Activated CD4-positive, CD25-positive, alpha-beta regulatory T cell treated with anti-CD3 and anti-CD28 coated beads, Interleukin-2, amount 50 U/mL, for 16 hours (primary cell): Measurements from ENCODE around the gene CNIH3.

Experiments
- DNase-seq: peaks from one replicate; pipeline ENCODE4 v3.0.0-alpha.2; 2020; ENCODE audit warnings: low read depth, low spot score

The CNIH3 gene

DNA sequence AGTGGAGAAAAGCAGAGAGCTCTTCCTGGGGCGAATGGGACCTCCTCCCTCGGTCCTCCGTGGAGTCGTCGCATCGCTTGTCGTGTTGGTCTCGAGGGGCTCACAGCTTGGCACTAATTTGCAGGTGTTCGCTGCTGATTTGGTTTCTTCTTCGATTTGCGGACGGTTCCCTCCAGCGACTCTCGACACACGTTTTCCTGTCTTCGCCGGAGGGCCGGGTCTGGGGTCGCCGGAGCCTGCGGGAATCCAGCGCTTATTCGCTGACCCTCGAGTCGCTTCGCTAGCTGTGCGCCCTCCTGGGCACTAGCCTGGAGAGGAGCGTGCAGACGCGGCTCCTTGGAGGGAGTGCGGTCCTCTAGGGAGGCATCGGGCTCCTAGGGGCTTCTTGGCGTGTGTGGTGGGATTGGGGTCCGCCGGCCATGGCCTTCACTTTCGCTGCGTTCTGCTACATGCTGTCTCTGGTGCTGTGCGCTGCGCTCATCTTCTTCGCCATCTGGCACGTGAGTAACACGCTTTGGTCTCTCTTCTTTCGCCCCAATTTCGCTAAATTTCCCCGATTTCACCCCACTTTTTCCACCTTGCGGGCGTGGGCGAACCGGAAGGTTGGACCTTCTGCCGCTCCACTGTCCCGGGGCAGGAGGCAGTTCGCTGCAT, 766 bp downstream of the CNIH3 start:
- DNase-seq, result no peak

DNA sequence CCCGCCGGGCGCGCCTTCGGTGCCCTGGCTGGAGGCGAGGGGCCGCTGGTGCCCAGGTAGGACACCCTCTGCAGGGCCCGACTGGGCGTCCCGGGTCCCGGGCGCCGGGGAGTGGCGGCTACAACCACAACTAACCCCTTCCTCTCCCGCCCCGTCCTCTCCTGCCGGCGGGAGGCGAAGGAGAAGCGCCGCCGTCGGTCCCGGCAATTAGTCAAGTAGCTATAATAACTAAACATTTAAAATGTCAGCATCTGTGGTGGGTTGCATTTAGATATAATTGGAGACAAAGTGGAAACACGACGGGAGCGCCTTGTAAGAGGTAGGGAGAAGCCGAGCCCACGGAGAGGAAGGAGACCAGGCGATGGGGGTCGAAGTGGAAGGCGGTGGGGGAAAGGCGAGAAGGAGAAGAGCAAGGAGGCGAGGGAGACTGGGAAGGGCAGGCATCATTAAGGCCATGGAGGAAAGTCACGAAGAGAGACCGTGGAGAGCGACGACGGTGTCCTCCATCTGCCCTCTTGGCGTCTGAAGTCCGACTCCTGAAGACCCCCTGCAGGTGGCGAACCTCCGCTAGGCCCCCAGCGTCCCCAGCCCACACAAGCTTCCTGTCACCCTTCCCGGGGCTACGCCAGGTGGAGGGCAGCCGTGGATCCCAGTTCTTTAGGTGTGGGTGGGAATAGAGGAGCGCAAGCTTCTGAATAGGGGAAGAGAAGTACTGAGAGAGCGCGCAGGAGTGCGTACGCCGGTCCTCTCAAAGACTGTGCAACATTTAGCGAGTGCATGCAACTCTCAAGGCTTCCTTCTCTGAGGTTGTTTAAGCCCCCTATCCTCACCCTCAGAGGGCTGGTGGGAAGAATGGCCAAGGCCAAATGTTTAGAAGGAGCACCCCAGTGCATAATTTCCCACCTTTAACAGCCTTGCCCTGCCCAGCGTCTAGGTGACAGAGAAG, 1.6 kb downstream of the CNIH3 start:
- no peak for DNase-seq

DNA sequence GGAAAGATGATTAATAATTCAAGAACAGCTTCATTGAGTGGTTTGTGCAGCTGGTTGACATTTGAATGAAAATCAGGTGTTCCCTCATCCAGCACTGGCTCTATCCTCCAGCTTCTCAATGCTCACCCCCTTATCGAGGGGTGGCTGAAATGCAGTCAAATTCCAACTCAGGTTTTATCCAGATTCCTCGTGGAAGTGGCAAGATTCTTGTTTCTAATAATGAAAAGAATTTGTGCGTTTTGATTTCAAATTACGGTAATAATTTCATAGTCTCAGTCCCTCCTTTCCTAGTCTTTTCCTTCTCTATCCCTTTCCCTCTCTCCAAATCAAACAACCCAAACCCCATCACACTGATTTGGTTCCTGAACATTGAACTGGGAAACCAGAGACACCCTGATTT, 3.1 kb downstream of the CNIH3 start:
- no peak for DNase-seq

DNA sequence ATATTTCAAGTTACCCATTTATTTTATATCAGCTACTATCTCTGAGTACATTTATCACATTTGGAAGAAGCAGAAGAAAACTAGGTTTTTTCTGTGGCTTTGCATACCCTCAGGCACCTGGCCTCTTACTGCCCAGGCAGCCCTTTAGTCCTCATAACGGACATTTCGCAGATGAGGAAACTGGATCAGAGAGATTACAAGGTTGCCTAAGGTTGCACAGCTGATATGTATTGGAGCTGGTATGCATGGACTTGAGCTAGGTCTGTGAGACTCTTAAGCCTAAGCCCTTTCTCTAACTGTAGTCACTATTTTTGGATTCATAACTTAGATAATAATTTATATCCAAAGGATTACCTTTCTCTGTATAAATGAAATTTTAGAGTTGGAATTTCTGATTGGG, 4.0 kb downstream of the CNIH3 start:
- DNase-seq, result no peak

DNA sequence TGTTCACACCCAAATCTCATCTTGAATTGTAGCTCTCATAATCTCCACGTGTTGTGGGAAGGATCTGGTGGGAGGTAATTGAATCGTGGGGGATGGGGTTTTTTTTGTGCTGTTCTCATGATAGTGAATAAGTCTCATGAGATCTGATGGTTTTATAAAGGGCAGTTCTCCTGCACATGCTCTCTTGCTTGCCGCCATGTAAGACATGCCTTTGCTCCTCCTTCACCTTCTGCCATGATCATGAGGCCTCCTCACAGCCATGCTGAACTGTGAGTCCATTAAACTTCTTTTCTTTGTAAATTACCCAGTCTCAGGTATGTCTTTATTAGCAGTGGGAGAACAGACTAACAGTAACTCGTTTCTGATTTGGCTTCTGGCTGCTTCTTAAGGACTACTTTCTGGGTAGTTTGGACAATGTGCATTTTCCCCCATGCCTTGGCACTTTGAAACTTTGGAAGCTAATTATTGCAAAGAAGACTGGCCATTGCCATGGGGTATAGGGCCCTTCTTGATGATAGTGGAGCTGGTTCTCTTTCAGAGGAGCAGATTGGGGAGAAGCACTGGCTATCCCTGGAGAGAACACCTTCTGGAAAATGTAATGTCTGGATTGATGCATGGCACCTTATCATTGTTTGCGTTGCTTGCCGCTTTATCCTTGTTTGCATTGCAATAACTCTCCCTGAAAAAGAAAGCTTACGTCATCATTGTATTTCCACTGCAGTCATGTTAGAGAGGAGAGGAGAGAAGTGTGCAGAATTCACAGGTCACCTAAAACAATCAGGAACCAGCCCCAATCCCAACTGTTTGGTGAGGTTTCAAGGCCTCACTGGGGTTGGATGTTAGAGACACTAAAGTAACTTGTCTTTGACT, 5.9 kb downstream of the CNIH3 start:
- no peak for DNase-seq

DNA sequence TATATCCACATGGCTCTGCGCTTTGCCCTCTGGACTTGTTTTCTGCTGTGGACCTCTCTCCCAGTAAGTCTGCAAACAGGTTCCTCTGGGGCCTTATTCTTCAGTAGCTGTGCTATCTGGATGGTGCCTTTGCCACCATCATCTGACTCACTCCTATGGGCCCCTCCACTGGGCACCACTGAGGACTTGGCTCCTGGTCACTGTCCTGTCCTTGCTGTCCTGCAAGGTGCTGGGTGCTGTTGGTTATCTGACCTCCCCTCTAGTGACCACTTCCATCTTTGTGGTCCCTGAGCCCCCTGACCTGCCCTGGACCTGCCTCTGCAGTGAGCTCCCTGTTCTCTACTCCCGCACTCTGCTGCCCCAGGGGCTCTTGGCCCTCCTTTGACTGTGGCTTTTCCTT, 6.7 kb downstream of the CNIH3 start:
- no peak for DNase-seq

DNA sequence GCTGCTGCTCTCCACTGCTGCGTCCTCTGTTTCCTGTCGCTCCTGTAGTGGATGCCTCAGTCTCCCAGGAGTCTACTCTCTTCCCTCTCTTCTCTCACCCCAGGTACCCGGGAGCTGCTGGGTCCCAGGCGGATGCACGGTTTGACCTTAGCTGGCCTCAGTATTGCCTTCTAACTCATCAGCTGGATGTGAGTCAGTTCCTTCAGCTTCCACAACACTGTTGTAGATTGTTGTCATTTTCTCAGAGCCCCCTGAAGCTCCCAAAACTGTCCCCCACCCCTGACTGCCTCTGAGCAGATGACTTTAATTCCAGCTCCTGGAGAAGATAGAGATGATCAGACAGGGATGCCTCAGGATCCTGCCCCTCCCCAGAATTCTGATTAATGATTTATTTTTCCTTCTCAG, 7.2 kb downstream of the CNIH3 start:
- no peak for DNase-seq

DNA sequence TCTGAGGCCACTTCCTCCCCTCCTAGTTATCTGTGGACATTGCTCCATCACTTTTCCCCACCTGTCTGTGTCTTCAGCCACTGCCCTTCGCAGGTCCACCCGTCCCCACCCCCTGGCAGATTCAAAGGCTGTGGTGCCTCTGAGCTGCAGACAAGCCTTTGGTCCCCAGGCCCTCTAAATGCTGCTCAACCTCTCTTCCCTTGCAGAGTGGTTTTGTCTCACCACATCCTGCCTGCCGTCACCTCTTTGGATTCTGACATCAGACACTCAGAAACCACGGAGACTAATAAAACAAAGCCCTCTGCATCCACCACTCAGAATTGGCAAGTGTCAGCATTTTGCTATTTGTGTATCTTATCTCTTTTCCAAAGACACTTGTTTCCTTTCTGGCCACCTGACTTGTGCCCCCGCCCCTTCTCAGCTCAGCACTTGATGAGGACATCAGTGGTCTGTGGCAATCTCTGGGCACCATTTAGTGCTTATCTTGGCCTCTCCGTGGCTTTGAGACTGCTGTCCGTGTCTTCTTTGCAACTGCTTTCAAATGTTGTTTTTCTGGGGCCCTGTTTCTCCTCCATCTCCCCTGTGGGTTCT, 7.7 kb downstream of the CNIH3 start:
- DNase-seq, result peak; percentile 59

DNA sequence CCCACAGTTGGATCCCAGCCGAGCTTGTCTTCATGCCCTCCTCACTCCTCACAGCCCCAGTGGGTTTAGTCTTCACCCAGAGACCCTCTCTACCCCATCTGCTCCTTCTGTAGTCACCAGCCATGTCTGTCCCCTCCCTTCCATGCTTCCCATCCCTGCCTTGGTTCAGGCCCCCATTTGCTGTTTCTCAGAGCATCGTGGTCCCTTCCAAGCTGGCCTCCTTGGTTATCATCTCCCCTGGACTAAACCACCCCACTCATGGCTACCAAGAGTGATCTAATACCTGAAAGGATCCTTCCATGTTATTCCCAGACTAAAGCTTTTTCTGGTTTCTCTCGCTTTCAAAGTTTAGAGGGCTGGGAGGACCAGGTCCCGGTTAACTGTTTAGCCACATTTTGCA, 8.3 kb downstream of the CNIH3 start:
- no peak for DNase-seq

DNA sequence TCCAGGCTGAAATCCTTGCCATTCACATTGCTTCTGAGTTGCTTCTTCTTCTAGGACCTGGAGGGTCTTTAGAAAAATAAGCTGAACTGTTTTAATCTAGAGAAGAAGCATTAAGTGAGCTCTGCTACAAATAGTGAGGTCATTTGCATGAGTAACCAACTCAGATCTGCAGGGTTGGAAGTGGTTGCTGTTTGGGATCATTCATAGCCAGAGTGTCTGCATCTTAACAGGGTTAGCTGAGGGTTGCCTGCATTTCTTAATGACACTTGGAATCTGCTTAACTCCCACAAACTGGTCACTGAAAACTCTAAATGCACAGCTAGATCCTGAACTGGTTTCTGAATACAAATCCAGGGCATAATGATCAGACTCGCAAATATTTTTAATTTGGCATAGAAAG, 9.9 kb downstream of the CNIH3 start:
- no peak for DNase-seq

DNA sequence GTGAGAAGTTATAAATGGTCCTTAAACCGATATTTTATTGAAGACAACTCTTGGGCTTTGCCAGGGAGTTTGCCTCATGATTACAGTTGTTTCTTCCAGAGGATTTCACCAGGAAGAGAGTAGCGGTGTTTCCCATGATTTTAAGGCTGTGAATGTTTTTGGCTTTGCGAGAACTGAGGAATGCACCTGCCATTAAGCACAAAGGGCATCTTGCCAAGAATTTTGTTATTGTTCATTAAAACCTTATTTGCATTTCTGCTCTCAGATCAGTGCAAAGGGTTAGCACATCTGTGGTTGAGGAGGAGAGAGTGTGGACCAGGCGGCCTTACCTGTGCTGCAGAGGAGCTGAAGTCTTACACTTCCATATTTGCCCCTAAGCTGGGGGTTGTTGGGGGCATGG, 13.8 kb downstream of the CNIH3 start:
- no peak for DNase-seq

DNA sequence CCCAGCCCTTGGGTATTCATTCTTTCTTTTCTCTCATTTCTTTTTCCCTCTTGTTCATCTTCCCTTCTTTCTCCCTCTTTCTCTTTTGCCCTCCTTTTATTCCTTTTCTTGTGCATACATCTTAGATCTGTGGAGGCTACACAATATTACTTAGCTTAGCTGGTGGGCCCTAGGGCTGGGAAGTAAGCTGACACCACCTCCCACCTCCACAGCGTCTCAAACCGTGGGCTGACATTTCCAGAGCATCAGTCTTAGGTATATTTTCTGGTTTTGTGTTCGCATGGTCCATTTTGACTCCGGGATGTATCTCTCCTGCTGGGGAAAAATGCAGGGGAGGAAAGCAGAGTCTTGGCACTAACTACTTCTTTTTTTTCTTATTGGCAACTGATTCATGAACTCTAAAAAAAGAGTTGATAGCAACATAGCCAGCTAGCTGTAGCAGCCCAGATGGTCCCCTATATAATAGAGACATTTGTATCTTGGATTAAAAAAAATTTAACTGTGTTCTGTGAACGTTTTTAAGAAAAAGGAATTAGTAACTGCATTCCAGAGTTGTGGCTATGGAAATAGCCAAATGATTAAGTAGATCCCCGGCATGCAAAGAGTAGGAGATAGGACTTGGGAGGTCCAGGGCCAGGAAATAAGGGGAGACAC, 15.5 kb downstream of the CNIH3 start:
- DNase-seq, result no peak

DNA sequence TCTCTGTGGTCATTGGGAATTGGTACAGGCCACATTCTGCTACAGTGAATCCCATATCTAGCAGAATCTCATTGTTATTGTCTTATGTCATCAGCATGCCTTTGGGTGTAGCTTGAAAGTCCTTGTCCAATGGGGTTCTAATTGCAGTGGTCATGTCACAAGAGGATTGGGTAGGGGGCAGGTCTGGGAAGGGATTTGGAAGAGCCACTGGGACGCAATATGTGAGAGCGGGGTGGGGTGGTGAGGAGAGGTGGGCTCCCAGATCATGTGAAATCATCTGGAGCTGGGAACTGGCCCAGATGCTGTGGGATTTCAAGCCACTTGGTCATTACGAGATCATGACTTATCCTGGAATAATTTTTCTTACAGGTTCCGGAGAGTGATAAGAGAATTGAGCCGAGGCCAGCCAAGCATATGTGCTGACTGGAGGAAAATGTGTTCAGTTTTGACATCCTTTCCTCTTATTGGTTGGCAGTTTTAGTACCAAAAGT, 16.3 kb downstream of the CNIH3 start:
- no peak for DNase-seq

DNA sequence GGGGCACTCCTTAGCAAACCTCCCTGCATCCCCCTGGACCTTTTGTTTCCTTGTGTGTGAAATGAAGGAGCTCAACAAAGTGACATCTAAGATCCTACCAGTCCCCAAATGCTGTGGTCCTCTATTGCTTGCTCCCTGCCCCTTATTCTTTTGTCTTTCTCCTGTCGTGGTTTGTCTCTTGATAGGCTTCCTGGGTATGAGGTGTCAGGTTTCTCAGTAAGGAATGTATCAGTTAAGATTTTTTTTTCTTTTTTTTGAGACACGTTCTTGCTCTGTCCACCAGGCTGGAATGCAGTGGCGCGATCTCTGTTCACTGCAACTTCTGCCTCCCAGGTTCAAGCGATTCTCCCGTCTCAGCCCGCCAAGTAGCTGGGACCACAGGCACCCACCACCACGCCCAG, 16.8 kb downstream of the CNIH3 start:
- DNase-seq, result no peak

DNA sequence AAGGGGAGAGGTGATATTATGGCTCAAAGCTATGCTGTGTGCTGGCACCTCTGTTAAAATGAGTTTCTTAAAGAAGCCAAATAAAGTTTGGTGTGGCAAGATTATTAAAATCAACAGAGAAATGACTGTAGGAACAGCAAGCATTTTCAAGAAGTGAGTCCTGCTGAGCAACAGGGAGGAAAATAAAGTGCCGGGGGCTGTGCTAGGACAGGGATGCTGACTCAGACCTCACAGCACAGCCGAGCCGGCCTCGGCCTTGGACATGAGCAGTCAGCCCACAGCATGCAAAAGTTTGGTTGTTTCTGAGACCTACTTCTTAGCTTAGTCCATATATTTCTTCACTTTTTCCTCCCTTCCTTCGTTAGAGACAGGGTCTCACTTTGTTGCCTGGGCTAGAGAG, 19.2 kb downstream of the CNIH3 start:
- DNase-seq, result no peak

DNA sequence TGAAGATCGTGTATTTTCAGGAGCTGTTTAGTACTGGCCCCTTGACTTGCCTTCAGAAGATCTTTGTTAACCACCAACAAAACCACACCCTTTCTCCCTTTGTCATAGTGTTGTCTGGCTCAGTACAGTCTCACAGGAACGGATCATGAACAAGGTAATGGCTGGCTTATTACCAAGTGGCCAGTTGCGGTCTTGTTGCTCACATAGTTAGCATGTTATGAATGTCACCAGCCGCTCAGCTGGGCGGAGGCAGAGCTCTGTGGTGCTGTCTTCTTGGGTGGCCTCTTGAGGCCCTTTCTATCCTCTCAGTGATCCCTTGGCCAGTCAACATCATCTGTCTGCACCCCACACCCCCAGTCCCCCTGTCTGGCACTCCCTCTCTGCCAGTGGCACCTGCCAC, 21.4 kb downstream of the CNIH3 start:
- DNase-seq, result no peak

DNA sequence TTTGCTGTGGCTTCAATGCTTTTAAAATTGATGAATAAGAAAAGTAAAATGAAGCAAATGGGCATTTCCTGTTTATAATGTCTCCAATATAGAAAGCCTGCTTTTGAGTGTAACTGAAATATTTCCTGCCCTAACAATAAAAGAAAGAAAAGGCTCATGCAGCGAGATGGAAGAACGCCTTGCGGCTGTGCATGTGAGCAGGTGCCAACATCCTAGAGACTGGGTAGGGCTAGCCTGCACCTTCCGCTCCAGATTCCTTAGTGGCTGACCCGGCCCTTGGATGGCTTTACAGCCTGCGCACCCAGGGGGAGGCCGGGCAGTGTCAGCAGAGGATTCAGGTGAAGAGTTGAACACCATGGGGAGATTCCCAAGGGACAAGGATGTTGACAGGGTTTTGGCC, 21.8 kb downstream of the CNIH3 start:
- DNase-seq, result no peak

DNA sequence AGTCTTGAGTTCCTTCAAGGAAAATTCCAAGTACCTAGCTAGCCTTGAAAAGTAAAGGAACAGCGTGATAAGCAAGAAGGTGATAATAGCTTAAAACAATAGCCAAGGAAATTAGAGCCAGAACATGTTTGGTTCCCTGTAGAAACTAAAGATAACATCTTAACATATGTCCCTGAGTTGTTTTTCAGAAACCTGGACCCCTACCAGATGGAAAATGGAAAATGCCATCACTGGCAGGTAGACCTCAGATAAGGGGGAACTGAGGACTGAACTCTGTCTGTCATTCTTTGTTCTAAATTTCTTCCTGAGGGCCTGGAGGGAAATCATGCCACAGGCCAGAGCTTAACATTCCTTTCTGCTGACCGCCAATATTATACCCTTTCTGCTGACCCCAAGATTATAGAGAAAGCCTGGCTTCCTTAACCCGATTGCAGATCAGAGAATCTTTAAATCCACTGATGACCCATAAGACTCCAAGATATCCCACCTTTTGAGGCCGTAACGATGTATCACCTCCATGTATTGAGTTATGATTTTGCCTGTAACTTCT, 23.4 kb downstream of the CNIH3 start:
- DNase-seq, result no peak

DNA sequence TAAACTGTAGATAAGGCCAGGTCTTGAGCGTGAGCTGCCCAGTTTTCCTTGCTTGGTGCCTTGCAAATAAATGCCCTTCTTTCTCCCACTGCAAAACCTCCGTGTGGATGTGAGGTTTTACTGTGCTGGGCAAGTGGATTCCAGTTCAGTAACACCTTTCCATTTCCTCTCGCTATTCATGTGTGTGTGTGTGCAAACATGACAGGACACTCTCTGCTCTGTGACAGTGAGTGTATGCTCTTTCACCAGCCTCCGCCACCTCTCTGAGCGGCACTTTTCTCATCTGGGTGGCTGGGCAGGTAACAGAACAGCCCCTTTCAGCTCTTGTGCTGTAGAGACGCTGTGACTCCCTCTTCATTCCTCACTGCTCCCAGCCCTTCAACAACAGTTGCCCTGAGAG, 23.9 kb downstream of the CNIH3 start:
- no peak for DNase-seq

DNA sequence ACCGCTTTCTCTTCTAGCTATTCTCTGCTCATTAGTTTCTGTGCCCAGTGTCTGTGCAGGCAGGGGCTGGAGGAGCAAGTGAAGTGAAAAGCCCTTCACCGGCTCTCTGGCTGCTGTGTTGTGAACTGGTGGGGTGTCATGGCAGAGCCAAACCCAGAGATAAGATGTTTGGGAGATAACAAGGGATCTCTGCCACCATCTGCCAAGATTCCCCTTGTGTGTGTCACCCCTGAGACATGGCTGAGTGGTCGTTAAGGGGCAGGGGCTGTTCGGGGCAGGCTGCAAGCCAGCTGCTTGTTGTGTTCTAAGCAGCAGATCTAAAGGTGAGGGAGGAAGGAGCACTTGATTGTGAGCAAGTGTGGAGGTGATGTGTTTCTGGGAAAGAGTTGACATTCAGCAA, 24.5 kb downstream of the CNIH3 start:
- DNase-seq, result no peak

DNA sequence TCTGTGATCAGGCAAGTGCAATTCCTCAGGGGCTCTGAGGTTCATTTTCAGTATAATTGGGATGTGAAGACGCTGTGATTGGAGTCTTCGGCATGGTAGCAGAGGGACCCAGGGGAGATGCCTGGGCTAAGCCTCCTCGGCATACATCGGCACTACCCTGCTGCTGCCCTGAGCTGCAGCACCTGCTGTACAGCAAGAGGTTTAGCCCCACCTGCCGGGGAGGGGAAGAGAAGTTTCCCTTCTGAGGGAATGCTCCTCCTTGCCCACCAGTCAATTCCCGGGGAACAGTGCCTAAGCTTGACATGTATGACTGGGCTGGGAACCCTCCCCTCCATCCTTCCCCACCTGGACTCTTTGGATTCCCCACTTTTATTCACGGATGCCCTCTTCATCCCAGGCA, 24.9 kb downstream of the CNIH3 start:
- no peak for DNase-seq
